Memory B cell (primary cell): ENCODE results near the gene BCORL1.
A peak's percentile ranks its signal among the peaks of the same experiment; 100 is the strongest.

ENCODE experiments used
- ATAC-seq: fragments of 150-1000 bp; cut with Tn5 transposase; 2 replicates; pipeline ENCODE4 v1.10.0; 2021; ENCODE audit warnings: low read depth, mild to moderate bottlenecking, moderate library complexity
- DNase-seq, 2 donors: peaks; one replicate each; pipeline ENCODE4 v3.0.0; 2022; ENCODE audit warnings: low spot score in 2 of 2
- H3K27ac Mint-ChIP-seq: one replicate; pipeline ENCODE4 v1.8.0; 2022; ENCODE audit warnings: mild to moderate bottlenecking, moderate library complexity, mixed read lengths
- H3K27me3 Mint-ChIP-seq: one replicate; pipeline ENCODE4 v1.8.0; 2022; ENCODE audit warnings: mixed read lengths
- H3K36me3 Mint-ChIP-seq: one replicate; pipeline ENCODE4 v1.8.0; 2022; ENCODE audit warnings: mild to moderate bottlenecking, mixed read lengths
- H3K4me1 Mint-ChIP-seq: one replicate; pipeline ENCODE4 v1.8.0; 2022; ENCODE audit warnings: mixed read lengths
- H3K4me3 Mint-ChIP-seq: one replicate; pipeline ENCODE4 v1.8.0; 2022; ENCODE audit warnings: mild to moderate bottlenecking, moderate library complexity, mixed read lengths
- H3K9me3 Mint-ChIP-seq: one replicate; pipeline ENCODE4 v1.8.0; 2022; ENCODE audit warnings: mixed read lengths

BCORL1 gene

DNA sequence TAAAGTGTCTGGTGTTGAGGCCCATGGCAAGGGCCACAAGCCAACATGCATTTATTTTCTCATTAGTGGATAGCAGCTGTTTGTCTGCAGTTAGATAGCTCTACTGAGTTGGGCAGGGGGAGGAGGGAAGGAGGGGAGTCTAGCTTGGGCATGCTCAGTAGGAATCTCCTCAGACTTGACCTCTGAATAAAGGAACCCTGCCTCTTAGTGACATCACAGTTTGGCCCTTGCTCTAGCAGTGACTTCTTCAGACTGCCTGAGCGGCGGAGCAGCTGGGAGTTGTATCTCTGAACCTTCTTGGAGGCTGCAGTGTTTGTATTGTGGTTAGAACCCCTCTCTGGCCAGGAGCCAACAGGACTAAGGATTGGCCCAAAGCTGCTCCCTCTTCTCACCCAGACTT lies 57.4 kb downstream of the BCORL1 start:
- Mint-ChIP-seq H3K4me3 (no peak overlapping the region), H3K9me3 (no peaks in the 10 kb centered on the region), H3K27me3 (no peaks in the 10 kb centered on the region), H3K27ac (no peak overlapping the region), H3K4me1 (no peaks in the 10 kb centered on the region), H3K36me3 (peaks cover 7% of the 10 kb centered on the region)
- DNase-seq (no peak), ATAC-seq (no peak)

DNA sequence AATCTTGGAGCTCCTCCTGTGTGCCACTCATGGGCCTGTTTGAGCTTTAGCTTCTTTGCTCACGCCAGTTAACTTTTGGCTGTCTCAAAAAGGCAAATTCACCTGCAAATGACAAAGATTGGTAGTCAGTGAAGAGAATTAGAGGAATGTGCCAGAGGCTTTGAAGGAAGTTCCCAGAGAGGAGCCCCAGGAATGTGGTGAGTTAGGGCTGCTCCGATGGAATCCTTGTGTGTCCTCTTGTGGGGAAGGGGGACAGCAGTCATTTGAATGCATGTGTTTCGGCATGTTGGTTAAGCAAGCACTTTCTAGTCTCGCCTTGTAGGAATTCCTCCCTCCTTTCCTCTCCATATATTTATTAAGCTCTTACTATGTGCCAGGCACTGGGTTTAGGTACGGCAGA lies 65.0 kb downstream of the BCORL1 start:
- H3K9me3 Mint-ChIP-seq, result no peaks in the 10 kb centered on the region
- no peak overlapping the region for H3K27ac Mint-ChIP-seq
- H3K27me3 Mint-ChIP-seq, result no peaks in the 10 kb centered on the region
- no peak for ATAC-seq
- H3K4me3 Mint-ChIP-seq, result no peak overlapping the region
- H3K36me3 Mint-ChIP-seq, result peaks cover 13% of the 10 kb centered on the region
- DNase-seq, result no peak
- H3K4me1 Mint-ChIP-seq, result no peaks in the 10 kb centered on the region

DNA sequence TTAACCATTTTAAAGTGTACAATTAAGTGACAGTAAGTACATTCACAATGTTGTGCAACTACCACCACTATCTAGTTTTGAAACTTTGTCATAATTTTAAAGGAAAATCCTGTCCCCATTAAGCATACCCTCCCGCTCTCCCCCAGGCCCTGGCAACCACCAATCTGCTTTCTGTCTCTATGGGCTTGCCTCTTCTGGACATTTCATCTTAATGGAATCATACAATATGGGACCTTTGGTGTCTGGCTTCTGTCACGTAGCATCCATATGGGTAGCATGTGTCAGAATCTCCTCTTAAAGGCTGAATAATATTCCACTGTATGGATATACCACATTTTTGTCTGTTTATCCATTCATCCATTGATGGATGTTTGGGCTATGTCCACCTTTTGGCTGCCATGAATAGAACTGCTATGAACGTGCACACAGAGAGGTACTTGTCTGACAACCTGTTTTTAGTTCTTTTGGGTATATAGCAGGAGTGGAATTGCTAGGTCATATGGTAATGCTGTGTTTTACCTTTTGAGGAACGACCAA lies 66.3 kb downstream of the BCORL1 start:
- no peak overlapping the region for H3K27ac Mint-ChIP-seq
- H3K36me3 Mint-ChIP-seq, result peaks cover 13% of the 10 kb centered on the region
- no peak overlapping the region for H3K4me3 Mint-ChIP-seq

DNA sequence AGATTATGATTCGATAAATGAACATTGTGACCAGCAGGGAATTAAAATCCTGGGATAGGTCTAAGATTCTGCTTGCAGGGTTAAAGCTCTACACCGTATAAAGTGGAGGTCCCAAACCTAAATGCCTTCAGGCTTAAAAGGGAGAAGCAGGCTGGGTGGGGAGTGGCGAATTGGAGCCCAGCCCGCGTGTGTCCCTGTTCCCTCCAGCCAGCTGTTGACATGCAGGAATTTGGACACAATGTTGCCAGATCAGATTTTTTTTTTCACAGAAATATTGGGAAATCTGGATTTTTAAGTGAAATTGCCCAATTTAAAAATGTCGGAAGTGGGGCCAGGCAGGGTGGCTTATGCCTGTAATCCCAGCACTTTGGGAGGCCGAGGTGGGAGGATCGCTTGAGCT lies 67.4 kb downstream of the BCORL1 start:
- H3K4me1 Mint-ChIP-seq, result no peaks in the 10 kb centered on the region
- DNase-seq (no peak), ATAC-seq (no peak)
- H3K27ac Mint-ChIP-seq, result no peak overlapping the region
- H3K27me3 Mint-ChIP-seq, result no peaks in the 10 kb centered on the region
- no peak overlapping the region for H3K4me3 Mint-ChIP-seq
- no peaks in the 10 kb centered on the region for H3K9me3 Mint-ChIP-seq
- peaks cover 15% of the 10 kb centered on the region for H3K36me3 Mint-ChIP-seq

More for the DNA sequence above, 66.3 kb downstream of the BCORL1 start:
- DNase-seq (no peak), ATAC-seq (no peak)
- H3K9me3 Mint-ChIP-seq, result no peaks in the 10 kb centered on the region
- H3K27me3 Mint-ChIP-seq, result no peaks in the 10 kb centered on the region
- H3K4me1 Mint-ChIP-seq, result no peaks in the 10 kb centered on the region

DNA sequence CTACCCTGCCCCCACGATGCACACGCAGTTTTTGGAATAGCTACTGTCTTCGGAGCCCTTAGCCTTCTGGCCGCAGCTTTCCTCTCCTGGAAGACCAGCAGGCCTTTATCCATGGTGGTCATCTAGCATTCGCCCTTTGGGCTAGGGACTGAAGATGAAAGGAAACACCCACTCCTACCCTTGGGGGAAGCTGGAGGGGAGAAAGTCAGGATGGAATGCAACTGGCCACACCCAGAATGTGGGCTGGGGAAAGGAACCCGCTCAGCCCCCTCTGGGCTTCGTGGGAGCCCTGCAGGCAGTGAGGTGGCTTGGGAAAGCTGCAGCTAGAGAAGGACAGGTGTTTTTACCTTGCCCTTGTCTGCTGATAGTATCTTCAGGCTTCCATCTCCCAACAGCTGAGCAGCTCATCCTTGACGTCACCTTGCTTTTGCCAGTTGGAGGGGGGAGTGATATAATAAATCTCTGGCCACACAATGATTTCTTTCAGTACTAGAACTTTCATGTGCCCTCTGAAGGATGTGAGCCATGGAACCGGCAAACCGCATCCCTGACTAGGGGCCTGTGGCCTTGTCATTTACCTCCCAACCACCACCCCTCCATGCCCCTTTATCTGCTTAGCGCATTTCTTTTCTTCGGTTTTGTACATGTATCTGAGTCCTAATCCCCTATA lies 68.9 kb downstream of the BCORL1 start:
- Mint-ChIP-seq H3K27me3 (no peaks in the 10 kb centered on the region), H3K27ac (no peak overlapping the region), H3K4me1 (no peaks in the 10 kb centered on the region), H3K36me3 (peaks cover 15% of the 10 kb centered on the region), H3K4me3 (no peak overlapping the region), H3K9me3 (no peaks in the 10 kb centered on the region)
- no peak for DNase-seq
- no peak for ATAC-seq

DNA sequence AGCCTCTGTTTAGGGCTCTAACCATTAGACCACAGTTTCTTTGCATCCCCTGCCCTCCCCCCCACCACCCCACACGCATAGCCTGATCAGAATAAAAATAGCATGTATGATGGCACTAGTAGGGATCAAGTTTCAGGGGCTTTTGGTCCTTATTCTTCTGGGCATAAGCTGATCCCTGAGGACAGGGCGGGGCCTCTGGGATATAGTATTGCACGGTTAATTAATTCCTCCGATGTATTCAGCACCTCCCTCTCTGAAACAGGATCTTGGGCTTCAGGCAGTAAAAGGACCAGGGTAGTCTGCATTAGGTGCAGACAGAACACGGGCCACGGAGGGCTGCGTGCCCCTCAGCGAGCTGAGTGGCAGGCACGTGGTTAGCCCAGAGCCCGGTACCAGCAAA lies 70.8 kb downstream of the BCORL1 start:
- no peak overlapping the region for H3K4me3 Mint-ChIP-seq
- ATAC-seq (no peak), DNase-seq (no peak)
- no peaks in the 10 kb centered on the region for H3K4me1 Mint-ChIP-seq
- peaks cover 9% of the 10 kb centered on the region for H3K36me3 Mint-ChIP-seq
- H3K27ac Mint-ChIP-seq, result no peak overlapping the region
- no peaks in the 10 kb centered on the region for H3K27me3 Mint-ChIP-seq
- H3K9me3 Mint-ChIP-seq, result no peaks in the 10 kb centered on the region

DNA sequence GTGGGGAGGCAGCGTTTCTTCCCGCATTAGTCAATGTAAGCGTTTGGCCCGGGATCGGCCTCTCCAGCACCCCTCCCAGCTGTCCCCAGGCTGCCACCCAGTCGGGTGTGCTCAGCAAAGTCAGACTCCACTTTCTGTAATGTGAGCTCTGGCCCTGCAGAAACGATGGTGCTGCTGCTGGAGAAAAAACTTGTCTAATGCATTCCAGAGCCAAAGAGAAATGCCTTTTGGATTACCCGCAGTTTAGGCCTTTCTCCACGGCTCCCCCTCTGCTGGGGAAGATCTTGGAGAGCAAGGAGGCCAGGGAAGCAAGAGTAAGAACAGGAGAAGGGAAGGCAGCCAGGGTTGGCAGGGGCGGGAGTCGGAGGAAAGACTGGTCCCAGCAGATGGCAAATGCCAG lies 72.7 kb downstream of the BCORL1 start:
- no peak overlapping the region for H3K4me3 Mint-ChIP-seq
- H3K27ac Mint-ChIP-seq, result no peak overlapping the region
- no peaks in the 10 kb centered on the region for H3K27me3 Mint-ChIP-seq
- H3K9me3 Mint-ChIP-seq, result no peaks in the 10 kb centered on the region
- DNase-seq (no peak), ATAC-seq (no peak)
- peaks cover 5% of the 10 kb centered on the region for H3K36me3 Mint-ChIP-seq
- H3K4me1 Mint-ChIP-seq, result no peaks in the 10 kb centered on the region

DNA sequence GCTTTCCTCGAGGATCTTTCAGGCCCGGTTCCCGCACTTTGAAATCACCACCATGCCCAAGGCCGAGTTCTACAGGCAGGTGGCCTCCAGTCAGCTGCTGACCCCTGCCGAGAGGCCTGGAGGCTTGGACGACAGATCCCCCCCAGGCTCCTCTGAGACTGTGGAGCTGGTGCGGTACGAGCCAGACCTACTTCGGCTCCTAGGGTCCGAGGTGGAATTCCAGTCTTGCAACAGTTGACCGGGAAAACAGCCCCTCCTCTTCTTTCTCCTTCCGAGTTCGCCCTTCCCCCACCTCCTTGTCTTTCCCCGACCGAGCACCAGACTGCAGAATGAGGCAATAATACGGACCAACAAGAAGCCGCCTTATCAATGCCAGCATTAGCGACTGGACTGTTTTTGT lies 73.5 kb downstream of the BCORL1 start:
- DNase-seq (no peak), ATAC-seq (no peak)
- H3K27ac Mint-ChIP-seq, result no peak overlapping the region
- H3K4me1 Mint-ChIP-seq, result no peaks in the 10 kb centered on the region
- H3K4me3 Mint-ChIP-seq, result no peak overlapping the region
- peaks cover 5% of the 10 kb centered on the region for H3K36me3 Mint-ChIP-seq
- no peaks in the 10 kb centered on the region for H3K9me3 Mint-ChIP-seq
- H3K27me3 Mint-ChIP-seq, result no peaks in the 10 kb centered on the region

DNA sequence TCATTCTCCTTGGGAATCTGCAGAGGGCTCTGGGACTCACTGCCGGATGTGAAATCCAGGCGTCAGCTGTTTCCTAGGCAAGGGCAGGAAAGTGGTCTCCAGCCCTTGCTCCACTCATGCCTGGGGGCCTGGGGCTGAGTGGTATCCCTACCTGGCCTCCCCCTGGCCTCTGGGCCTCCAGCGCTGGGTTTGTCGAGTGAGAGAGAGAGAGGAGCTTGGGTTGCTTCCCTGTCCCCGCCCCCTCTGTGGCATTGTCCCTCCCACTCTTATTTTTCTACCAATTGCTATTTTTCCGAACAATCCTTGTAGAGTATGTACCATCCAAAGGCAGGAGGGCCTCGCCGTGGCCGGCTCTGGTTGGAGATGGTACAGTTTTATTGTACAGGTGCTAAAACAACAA lies 74.8 kb downstream of the BCORL1 start:
- no peak for DNase-seq
- H3K36me3 Mint-ChIP-seq, result peaks cover 5% of the 10 kb centered on the region
- H3K27me3 Mint-ChIP-seq, result no peaks in the 10 kb centered on the region
- H3K9me3 Mint-ChIP-seq, result no peaks in the 10 kb centered on the region
- no peak for ATAC-seq
- H3K27ac Mint-ChIP-seq, result no peak overlapping the region
- no peak overlapping the region for H3K4me3 Mint-ChIP-seq
- H3K4me1 Mint-ChIP-seq, result no peaks in the 10 kb centered on the region

DNA sequence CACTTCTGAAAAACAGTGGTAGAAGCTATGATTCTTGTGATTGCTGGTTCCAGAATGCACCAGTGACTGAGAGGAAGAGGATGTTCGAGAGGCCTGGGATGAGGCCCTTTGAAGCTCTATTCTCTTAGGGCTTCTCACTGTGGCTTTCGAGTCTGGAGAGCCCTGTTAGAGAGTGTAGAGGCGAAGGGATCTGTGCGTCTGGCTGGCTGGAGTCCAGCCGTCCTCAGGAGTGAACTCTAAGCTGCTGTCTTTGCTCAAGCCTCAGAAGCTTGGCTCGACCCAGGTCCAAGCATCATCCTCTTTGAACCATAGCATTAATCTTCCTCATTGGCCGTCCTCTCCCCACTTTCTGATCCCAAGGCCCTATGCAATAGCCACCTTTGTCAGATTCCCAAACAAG lies 76.2 kb downstream of the BCORL1 start:
- DNase-seq (no peak), ATAC-seq (no peak)
- Mint-ChIP-seq H3K4me3 (no peak overlapping the region), H3K36me3 (peaks cover 5% of the 10 kb centered on the region), H3K27ac (no peak overlapping the region), H3K4me1 (no peaks in the 10 kb centered on the region), H3K27me3 (no peaks in the 10 kb centered on the region), H3K9me3 (no peaks in the 10 kb centered on the region)

DNA sequence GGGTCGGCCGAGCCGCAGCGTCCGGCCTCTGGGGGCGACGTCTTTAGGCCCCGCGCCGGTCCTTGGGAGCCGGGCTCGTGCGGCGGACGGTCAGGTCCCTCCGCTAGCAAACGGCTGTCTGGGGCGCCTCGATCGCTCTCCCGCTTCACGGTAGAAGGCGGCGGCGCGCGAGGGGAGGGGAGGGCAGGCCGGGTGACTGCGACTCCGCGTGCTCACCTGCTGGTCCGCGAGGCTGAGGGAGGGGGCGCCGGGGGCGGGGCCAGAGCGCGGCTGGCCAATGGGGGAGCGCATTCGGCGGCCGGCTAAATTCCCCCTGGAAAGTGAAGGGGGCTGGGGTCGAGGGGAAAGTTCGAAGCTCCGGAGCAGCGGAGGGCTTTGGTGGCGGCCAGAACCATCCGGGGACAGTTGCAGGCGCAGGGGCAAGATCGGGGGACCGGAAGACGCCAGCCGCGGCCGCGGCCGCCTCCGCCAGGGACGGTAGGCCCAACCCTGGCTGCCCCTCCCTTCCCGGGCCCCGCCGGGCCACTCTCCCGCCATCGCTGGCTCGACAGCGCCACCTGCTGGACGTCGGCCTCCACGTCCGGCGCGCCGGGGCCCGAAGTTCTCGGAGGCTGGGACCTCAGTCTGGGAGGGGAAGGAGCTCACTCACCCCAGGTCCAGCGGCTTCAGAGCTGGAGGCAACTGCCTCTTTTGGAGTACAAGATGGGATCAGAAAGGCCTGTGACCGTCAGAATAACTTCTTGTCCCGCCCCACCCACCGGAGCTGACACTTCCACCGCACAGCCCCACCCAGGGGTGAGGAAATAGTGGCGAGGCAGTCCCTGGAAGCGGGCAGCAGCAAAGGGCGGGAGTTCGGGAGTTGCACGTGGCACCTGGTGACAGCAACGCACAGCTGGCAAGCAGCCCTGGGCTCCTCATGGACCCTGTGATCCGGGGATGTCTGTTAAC lies 78.0 kb downstream of the BCORL1 start:
- ATAC-seq (peak; percentile 89), DNase-seq (peak; percentile 81 to 94)
- Mint-ChIP-seq H3K27ac (peak overlapping the region; percentile 24), H3K4me3 (peak overlapping the region; percentile 84), H3K9me3 (no peaks in the 10 kb centered on the region), H3K4me1 (no peaks in the 10 kb centered on the region), H3K36me3 (peaks cover 7% of the 10 kb centered on the region), H3K27me3 (no peaks in the 10 kb centered on the region)

DNA sequence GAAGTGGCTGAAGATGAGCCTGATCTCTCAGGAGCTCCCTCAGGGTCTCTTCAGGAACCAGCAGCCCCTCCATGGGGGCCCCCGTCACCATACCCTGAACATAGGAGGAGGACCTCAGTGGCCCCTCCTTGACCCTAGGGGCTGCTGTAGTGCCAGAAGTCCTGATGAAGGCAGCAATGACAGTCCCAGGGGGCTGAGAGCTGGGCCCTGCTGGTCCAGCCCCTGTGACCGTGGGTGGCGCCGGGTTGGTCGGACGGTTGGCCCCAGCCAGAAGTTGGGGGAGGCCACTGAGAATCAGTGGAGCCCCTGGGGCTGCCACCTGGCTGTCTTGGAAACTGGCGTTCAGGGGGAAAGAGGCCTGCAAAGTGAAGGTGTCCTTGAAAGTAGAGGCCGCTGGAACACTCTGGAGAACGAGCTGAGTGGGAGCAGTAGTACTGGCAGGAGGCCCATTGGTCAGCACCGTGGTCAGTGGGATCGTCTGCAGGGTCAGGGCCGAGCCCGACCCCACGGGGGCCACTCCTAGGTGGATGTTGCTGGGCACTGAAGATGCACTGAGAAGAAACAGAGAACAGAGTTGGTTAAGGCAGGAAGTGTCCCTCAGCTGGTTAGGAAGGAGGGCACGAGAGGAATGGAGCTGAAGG lies 84.7 kb downstream of the BCORL1 start:
- Mint-ChIP-seq H3K9me3 (no peaks in the 10 kb centered on the region), H3K4me1 (no peaks in the 10 kb centered on the region), H3K27ac (no peak overlapping the region), H3K4me3 (no peak overlapping the region), H3K27me3 (no peaks in the 10 kb centered on the region), H3K36me3 (peaks cover 12% of the 10 kb centered on the region)
- ATAC-seq (no peak), DNase-seq (no peak)

DNA sequence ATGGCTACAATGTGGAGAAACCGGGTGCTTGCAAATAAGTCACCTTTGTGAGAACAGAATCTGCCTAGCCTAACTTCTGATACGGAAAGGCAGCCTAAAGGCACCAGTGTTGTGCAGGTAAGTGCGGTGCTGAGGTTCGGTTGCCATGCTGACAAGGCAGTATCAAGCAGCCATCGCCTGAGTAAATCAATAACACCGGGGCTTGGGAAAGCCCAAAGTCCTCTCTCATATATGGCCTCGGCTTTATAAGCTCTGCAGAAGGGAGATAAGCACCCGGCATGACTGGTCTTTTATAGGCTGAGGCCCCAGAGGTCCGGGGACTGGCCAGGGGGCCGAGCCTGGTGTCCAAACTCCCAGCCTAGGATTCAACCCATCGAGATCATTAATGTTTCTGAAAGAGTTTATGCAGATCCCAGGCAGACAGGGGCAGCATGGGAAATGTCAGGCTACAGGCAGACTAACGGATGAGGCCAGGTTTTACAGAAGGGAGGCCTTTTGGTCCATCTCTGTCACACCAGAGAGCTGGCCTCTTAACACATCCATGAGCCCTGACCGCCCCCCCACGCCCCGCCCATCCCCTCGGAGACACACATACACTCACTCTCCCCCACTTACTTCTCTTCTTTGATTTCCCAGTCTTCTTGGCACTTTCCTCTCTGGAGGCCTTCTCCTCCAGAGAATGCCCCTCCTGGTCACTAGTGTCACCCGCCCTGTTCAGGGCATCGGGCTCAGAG lies 89.3 kb downstream of the BCORL1 start:
- no peak overlapping the region for H3K4me3 Mint-ChIP-seq
- H3K4me1 Mint-ChIP-seq, result no peaks in the 10 kb centered on the region
- ATAC-seq (no peak), DNase-seq (no peak)
- H3K27ac Mint-ChIP-seq, result no peak overlapping the region
- peaks cover 4% of the 10 kb centered on the region for H3K36me3 Mint-ChIP-seq
- H3K27me3 Mint-ChIP-seq, result no peaks in the 10 kb centered on the region
- H3K9me3 Mint-ChIP-seq, result no peaks in the 10 kb centered on the region
